Renal cortex interstitium (tissue), 11 donors: ENCODE measurements around the gene GARIN1A. TPM values are rescaled to one million over a fixed set of nuclear protein-coding genes. Genes with fewer than 3 reads are reported as not detected.
"Not testable (repeated sequence)": the region's sequence is repeated elsewhere in the genome, so short reads cannot be mapped to it uniquely, and the experiment has no call there.

Experiments
- DNase-seq, 11 donors: peaks; one replicate each; pipeline ENCODE4 v3.0.0-alpha.2; 2013; ENCODE audit warnings: low read depth in 9 of 11, low spot score in 4 of 11; ENCODE audit errors: extremely low read depth in 1 of 11
- polyA plus RNA-seq, 3 donors: library from polyadenylated mRNA; unstranded; fragments of 120-200 nt; gene quantifications; one replicate each; pipeline ENCODE4 v1.2.1, GENCODE V29; 2013; ENCODE audit not compliant: insufficient read length in 3 of 3

Gene GARIN1A
- polyA plus RNA-seq, 3 donors, result 2.4 to 4.3 (median 2.7) TPM

GRCh38 chr7:128679920-128680319, 7.8 kb downstream of the GARIN1A start:
- no peak for DNase-seq

- DNase-seq, result no peak
These were observed 9.9 kb downstream of the GARIN1A start for GRCh38 chr7:128681794-128682537.

DNA sequence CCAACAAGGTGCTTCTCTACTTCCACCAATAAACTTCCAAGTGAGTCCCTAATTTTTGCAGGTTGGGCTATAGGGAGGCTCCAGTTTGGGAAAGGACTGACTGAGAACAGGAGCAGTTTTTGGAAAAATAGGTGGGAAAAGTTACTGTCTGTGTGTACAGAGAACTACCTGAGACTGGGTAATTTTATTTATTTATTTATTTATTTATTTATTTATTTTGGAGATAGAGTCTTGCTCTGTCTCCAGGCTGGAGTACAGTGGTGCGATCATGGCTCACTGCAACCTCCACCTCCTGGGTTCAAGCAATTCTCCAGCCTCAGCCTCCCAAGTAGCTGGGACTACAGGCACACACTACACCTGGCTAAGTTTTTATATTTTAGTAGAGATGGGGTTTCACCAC, 11.2 kb downstream of the GARIN1A start:
- DNase-seq, result not testable (repeated sequence)

GRCh38 chr7:128683738-128684137, 11.6 kb downstream of the GARIN1A start:
- not testable (repeated sequence) for DNase-seq

DNA sequence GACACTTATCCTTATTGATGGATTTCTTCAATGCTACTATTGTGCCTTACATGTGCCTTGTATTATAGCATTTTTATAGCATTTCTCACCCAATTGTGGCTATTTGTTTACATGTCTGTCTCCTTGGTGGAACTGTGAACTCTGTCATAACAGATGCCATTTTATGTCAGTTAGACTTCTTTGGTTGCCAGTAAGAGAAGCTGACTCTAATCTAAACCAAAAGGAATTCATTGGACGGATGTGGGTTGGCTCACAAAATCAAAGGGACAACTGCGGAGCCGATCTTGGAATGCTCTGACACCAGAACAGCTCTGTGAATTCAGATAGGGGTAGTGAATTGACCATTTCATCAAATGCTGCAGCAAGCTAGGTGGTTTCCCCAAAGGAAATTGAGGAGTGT, 15.0 kb downstream of the GARIN1A start:
- no peak for DNase-seq

DNA sequence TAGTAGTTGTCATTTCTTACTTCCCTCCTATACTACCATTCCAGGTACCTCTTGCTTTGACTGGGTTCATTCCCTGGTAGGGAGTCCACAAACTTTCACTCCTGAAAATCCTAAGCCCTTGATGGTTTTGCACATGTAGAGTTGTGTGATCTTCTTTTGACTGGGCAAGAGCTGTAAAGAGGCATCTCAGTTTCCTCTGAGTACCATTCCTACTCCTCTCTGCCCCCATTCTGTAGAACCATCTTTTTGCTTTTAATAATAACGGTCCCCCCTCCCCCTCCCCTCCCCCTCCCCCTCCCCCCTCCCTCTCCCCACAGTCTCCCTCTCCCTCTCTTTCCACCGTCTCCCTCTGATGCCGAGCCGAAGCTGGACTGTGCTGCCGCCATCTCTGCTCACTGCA, 16.4 kb downstream of the GARIN1A start:
- no peak for DNase-seq

- not testable (repeated sequence) for DNase-seq
These were observed 17.3 kb downstream of the GARIN1A start for GRCh38 chr7:128689161-128689935.

- DNase-seq, result no peak
These were observed 19.1 kb downstream of the GARIN1A start for GRCh38 chr7:128691227-128691626.

DNA sequence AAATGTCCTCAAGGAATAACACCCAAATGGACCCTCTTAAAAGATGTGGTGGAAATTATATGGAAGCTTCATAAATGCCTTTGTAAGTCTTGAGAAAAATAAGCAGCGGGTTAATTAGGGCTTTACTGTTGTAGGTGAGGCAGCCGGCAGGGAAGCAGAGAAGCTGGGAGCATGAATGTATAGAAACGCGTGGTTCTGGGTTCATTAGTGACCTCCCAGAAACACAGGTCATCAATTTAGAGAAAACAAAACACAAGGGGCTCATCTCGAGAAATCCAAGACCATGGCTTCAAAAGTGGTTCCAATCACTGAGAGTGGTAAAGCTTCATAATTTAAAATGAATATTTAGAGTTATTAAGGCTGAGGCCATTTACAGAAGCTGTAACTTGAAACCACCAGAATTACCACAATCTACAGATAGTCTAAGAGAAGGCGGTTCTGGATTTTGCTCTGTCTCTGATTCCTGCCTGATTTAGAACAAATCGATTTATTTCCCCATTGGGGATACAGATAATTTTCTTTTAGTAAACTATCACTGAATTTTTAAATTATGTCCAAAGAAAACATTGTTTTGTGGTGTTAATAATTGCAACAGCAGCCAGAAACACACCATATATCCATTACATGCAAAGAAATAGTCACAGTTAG, 20.7 kb downstream of the GARIN1A start:
- DNase-seq, result no peak

- DNase-seq, result no peak
These were observed 21.4 kb downstream of the GARIN1A start for GRCh38 chr7:128693373-128694015.

GRCh38 chr7:128694738-128695137, 22.6 kb downstream of the GARIN1A start:
- DNase-seq, result no peak

- peak in 1 of 11 donors; percentile 24 for DNase-seq
These were observed 25.3 kb downstream of the GARIN1A start for GRCh38 chr7:128697302-128697905.

- peak in 1 of 11 donors; percentile 1 for DNase-seq
These were observed 27.2 kb downstream of the GARIN1A start for GRCh38 chr7:128699196-128699712.

GRCh38 chr7:128699895-128700294, 27.8 kb downstream of the GARIN1A start:
- no peak for DNase-seq

- DNase-seq, result no peak
These were observed 29.1 kb downstream of the GARIN1A start for GRCh38 chr7:128701062-128701785.

- DNase-seq, result no peak
These were observed 31.6 kb downstream of the GARIN1A start for GRCh38 chr7:128703609-128704241.

DNA sequence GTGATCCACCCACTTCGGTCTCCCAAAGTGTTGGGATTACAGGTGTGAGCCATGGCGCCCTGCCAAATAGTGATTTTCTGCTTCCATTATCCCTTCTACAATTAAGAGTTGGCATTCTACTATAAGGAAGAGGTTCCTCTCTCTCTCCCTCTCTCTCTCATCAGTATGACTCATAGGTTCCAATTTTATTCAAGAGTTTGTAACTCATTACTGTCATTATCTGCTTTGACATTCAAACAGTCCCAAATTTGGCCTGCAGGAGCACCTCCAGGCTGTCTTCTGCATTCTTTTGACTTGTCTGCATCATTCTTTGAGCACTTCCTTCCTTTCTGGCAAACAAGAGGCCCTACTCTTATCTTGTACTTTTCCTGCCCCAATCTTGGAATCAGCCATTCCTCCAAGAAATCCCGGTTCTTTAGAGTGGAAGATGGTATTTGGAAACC, 33.8 kb downstream of the GARIN1A start:
- DNase-seq, result no peak

DNA sequence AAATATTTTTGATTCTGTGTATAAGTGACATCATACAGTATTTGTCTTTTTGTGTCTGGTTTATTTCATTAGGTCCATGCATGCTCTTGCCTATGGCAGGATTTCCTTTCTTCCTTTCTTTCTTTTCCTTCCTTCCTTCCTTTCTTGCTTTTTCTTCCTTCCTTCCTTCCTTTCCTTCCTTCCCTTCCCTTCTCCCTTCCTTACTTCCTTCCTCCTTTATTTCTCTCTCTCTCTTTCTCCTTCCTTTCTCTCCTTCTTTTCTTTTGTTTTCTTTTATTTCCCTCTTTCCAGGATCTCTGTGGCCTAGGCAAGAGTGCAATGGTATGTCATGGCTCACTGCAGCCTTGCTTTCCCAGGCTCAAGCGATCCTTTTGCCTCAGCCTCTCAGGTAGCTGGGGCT, 35.7 kb downstream of the GARIN1A start:
- DNase-seq, result no peak
